ENCODE data around the gene FAM107B. TPM values are rescaled to one million over a fixed set of nuclear protein-coding genes. Genes with fewer than 3 reads are reported as not detected.

FAM107B gene
- total RNA-seq, 1 donor from 2014 or later: 67.2 TPM

- DNase-seq (ENCODE audit: low spot score): no peak
Measured at GRCh38 chr10:14558025-14558424, 216.7 kb downstream of the FAM107B start.

- DNase-seq (ENCODE audit: low spot score): peak; percentile 32
Measured at GRCh38 chr10:14557567-14557966, 217.1 kb downstream of the FAM107B start.

- DNase-seq (ENCODE audit: low spot score): peak; percentile 38
Measured at GRCh38 chr10:14556285-14556956, 218.3 kb downstream of the FAM107B start.

GRCh38 chr10:14555807-14556206 is 218.9 kb downstream of the FAM107B start:
- peak; percentile 38 for DNase-seq (ENCODE audit: low spot score)

- peak; percentile 28 for DNase-seq (ENCODE audit: low spot score)
Measured at GRCh38 chr10:14554491-14555205, 220.0 kb downstream of the FAM107B start.

GRCh38 chr10:14554091-14554490 is 220.6 kb downstream of the FAM107B start:
- peak; percentile 32 for DNase-seq (ENCODE audit: low spot score)

GRCh38 chr10:14553448-14553847 is 221.2 kb downstream of the FAM107B start:
- DNase-seq (ENCODE audit: low spot score): peak; percentile 18

- DNase-seq (ENCODE audit: low spot score): no peak
Measured at GRCh38 chr10:14552015-14552414, 222.7 kb downstream of the FAM107B start.

GRCh38 chr10:14550471-14550981 is 224.2 kb downstream of the FAM107B start:
- DNase-seq (ENCODE audit: low spot score): no peak

- DNase-seq (ENCODE audit: low spot score): no peak
Measured at GRCh38 chr10:14549496-14549895, 225.2 kb downstream of the FAM107B start.

GRCh38 chr10:14548970-14549369 is 225.7 kb downstream of the FAM107B start:
- DNase-seq (ENCODE audit: low spot score): peak; percentile 26

- DNase-seq (ENCODE audit: low spot score): no peak
Measured at GRCh38 chr10:14548474-14548873, 226.2 kb downstream of the FAM107B start.

- DNase-seq (ENCODE audit: low spot score): no peak
Measured at GRCh38 chr10:14547816-14548215, 226.9 kb downstream of the FAM107B start.

- peak; percentile 38 for DNase-seq (ENCODE audit: low spot score)
Measured at GRCh38 chr10:14545827-14546226, 228.9 kb downstream of the FAM107B start.

GRCh38 chr10:14543904-14544210 is 230.8 kb downstream of the FAM107B start:
- no peak for DNase-seq (ENCODE audit: low spot score)

GRCh38 chr10:14543046-14543903 is 231.4 kb downstream of the FAM107B start:
- no peak for DNase-seq (ENCODE audit: low spot score)

- DNase-seq (ENCODE audit: low spot score): no peak
Measured at GRCh38 chr10:14541379-14541778, 233.3 kb downstream of the FAM107B start.

GRCh38 chr10:14540611-14541010 is 234.1 kb downstream of the FAM107B start:
- no peak for DNase-seq (ENCODE audit: low spot score)

- DNase-seq (ENCODE audit: low spot score): no peak
Measured at GRCh38 chr10:14540062-14540461, 234.6 kb downstream of the FAM107B start.

GRCh38 chr10:14539176-14539575 is 235.5 kb downstream of the FAM107B start:
- no peak for DNase-seq (ENCODE audit: low spot score)

- DNase-seq (ENCODE audit: low spot score): peak; percentile 77
Measured at GRCh38 chr10:14536241-14537213, 238.2 kb downstream of the FAM107B start.

All from ureter (tissue), 1 donor.